H9 (cell line): ENCODE data around the gene TAOK3. TPM values are rescaled to one million over a fixed set of nuclear protein-coding genes. Genes with fewer than 3 reads are reported as not detected.

Experiments used
- DNase-seq: peaks from one replicate; pipeline ENCODE4 v3.0.0-alpha.2; 2017
- H2AFZ ChIP-seq: one replicate; pipeline ENCODE4 v1.6.1; 2013; ENCODE audit warnings: mild to moderate bottlenecking, low read length, control low read depth, moderate library complexity
- H2AK5ac ChIP-seq: 2 replicates; pipeline ENCODE4 v1.6.1; 2013; ENCODE audit warnings: low read length, control low read depth, mixed read lengths; ENCODE audit not compliant: insufficient read length
- H2BK120ac ChIP-seq: one replicate; pipeline ENCODE4 v1.6.1; 2013; ENCODE audit warnings: low read depth, mild to moderate bottlenecking, low read length, control low read depth, inconsistent platforms; ENCODE audit not compliant: poor library complexity, severe bottlenecking
- H2BK12ac ChIP-seq: 2 replicates; pipeline ENCODE4 v1.6.1; 2013; ENCODE audit warnings: low read length, control low read depth, mixed read lengths, low read depth; ENCODE audit not compliant: insufficient read length
- H2BK15ac ChIP-seq: 2 replicates; pipeline ENCODE4 v1.6.1; 2013; ENCODE audit warnings: low read depth, low read length, control low read depth
- H2BK20ac ChIP-seq: one replicate; pipeline ENCODE4 v1.6.1; 2013; ENCODE audit warnings: low read depth, mild to moderate bottlenecking, low read length, control low read depth, inconsistent platforms; ENCODE audit not compliant: poor library complexity, severe bottlenecking
- H2BK5ac ChIP-seq: 2 replicates; pipeline ENCODE4 v1.6.1; 2013; ENCODE audit warnings: low read length, control low read depth, mixed read lengths; ENCODE audit not compliant: insufficient read length
- H3K14ac ChIP-seq: 2 replicates; pipeline ENCODE4 v1.6.1; 2013; ENCODE audit warnings: low read length, control low read depth; ENCODE audit not compliant: insufficient read depth
- H3K18ac ChIP-seq: 2 replicates; pipeline ENCODE4 v1.6.1; 2013; ENCODE audit warnings: low read depth, mild to moderate bottlenecking, mixed read lengths, low read length, control low read depth; ENCODE audit not compliant: insufficient read length
- H3K23ac ChIP-seq: 2 replicates; pipeline ENCODE4 v1.6.1; 2013; ENCODE audit warnings: low read length, control low read depth, mixed read lengths, low read depth; ENCODE audit not compliant: insufficient read length
- H3K23me2 ChIP-seq: 2 replicates; pipeline ENCODE4 v1.6.1; 2013; ENCODE audit warnings: low read depth, mild to moderate bottlenecking, mixed read lengths, low read length, control low read depth; ENCODE audit not compliant: insufficient read length, poor library complexity, severe bottlenecking
- H3K27ac ChIP-seq: 2 replicates; pipeline ENCODE4 v1.5.1; 2013; ENCODE audit warnings: low read length, control low read depth, mixed read lengths, low read depth; ENCODE audit not compliant: insufficient read length
- H3K27me3 ChIP-seq: 2 replicates; pipeline ENCODE4 v1.6.1; 2013; ENCODE audit warnings: low read length, control low read depth, inconsistent platforms; ENCODE audit not compliant: insufficient read depth
- H3K4ac ChIP-seq: 2 replicates; pipeline ENCODE4 v1.6.1; 2013; ENCODE audit warnings: low read depth, mild to moderate bottlenecking, control low read depth, inconsistent platforms, low read length, moderate library complexity
- H3K4me1 ChIP-seq: 2 replicates; pipeline ENCODE4 v1.6.1; 2013; ENCODE audit warnings: low read length, control low read depth, inconsistent platforms; ENCODE audit not compliant: insufficient read depth
- H3K4me2 ChIP-seq: 2 replicates; pipeline ENCODE4 v1.6.1; 2013; ENCODE audit warnings: low read length, control low read depth, mixed read lengths; ENCODE audit not compliant: insufficient read length, insufficient read depth
- H3K56ac ChIP-seq: 2 replicates; pipeline ENCODE4 v1.6.1; 2013; ENCODE audit warnings: low read depth, mild to moderate bottlenecking, mixed read lengths, low read length, control low read depth; ENCODE audit not compliant: insufficient read length
- H3K79me1 ChIP-seq: 2 replicates; pipeline ENCODE4 v1.6.1; 2013; ENCODE audit warnings: low read depth, mild to moderate bottlenecking, moderate library complexity, low read length, control low read depth, inconsistent platforms; ENCODE audit not compliant: insufficient read depth, poor library complexity, severe bottlenecking
- H3K79me2 ChIP-seq: 2 replicates; pipeline ENCODE4 v1.6.1; 2013; ENCODE audit warnings: low read length, control low read depth, inconsistent platforms; ENCODE audit not compliant: insufficient read depth
- H3K9ac ChIP-seq: 2 replicates; pipeline ENCODE4 v1.6.1; 2013; ENCODE audit warnings: low read length, control low read depth, mixed read lengths; ENCODE audit not compliant: insufficient read length; ENCODE audit errors: extremely low read depth
- H3K9me3 ChIP-seq: one replicate; pipeline ENCODE4 v1.6.1; 2013; ENCODE audit warnings: low read depth, low read length, inconsistent platforms; ENCODE audit not compliant: control insufficient read depth
- H3T11ph ChIP-seq: one replicate; pipeline ENCODE4 v1.6.1; 2013; ENCODE audit warnings: mild to moderate bottlenecking, low read length, control low read depth, inconsistent platforms
- H4K20me1 ChIP-seq: one replicate; pipeline ENCODE4 v1.6.1; 2013; ENCODE audit not compliant: control insufficient read depth, insufficient read length, insufficient read depth
- H4K5ac ChIP-seq: 2 replicates; pipeline ENCODE4 v1.6.1; 2013; ENCODE audit warnings: low read depth, mild to moderate bottlenecking, mixed read lengths, low read length, control low read depth; ENCODE audit not compliant: insufficient read length
- H4K8ac ChIP-seq: replicated peaks from 2 replicates; pipeline ENCODE4 v1.6.1; 2013; ENCODE audit warnings: low read length, control low read depth, mixed read lengths, low read depth; ENCODE audit not compliant: insufficient read length
- H4K91ac ChIP-seq: 2 replicates; pipeline ENCODE4 v1.6.1; 2013; ENCODE audit warnings: low read depth, mild to moderate bottlenecking, moderate library complexity, mixed read lengths, low read length, control low read depth; ENCODE audit not compliant: insufficient read length
- H3K27ac Mint-ChIP-seq, 3 experiments: 2 replicates in 2 of 3; 3 replicates in 1 of 3; pipeline ENCODE4 v1.8.0; 2020 to 2021; ENCODE audit warnings: mixed read lengths in 3 of 3, mild to moderate bottlenecking in 1 of 3, moderate library complexity in 1 of 3
- H3K27me3 Mint-ChIP-seq: 2 replicates; pipeline ENCODE4 v1.8.0; 2021; ENCODE audit warnings: low read depth, mild to moderate bottlenecking, moderate library complexity, mixed read lengths
- H3K36me3 Mint-ChIP-seq, 3 experiments: 2 replicates in 2 of 3; 3 replicates in 1 of 3; pipeline ENCODE4 v1.8.0; 2020 to 2021; ENCODE audit warnings: low read depth in 3 of 3, mixed read lengths in 3 of 3; ENCODE audit not compliant: insufficient read depth in 1 of 3
- H3K4me1 Mint-ChIP-seq, 2 experiments: 2 replicates each; pipeline ENCODE4 v1.8.0; 2020; ENCODE audit warnings: mixed read lengths in 2 of 2
- H3K4me3 Mint-ChIP-seq, 2 experiments: 2 replicates in 1 of 2; 3 replicates in 1 of 2; pipeline ENCODE4 v1.8.0; 2020 to 2021; ENCODE audit warnings: mild to moderate bottlenecking in 2 of 2, mixed read lengths in 2 of 2, moderate library complexity in 1 of 2
- H3K9me3 Mint-ChIP-seq, 2 experiments: 2 replicates in 1 of 2; 3 replicates in 1 of 2; pipeline ENCODE4 v1.8.0; 2020; ENCODE audit warnings: mild to moderate bottlenecking in 2 of 2, mixed read lengths in 2 of 2, moderate library complexity in 1 of 2
- WGBS: extraction: QIAGEN DNeasy Blood & Tissue Kit; methylation state at CpG from one replicate; pipeline ENCODE4 v1.1.7; 2013; ENCODE audit warnings: missing lambda C conversion rate, low lambda C conversion rate, mixed read lengths; ENCODE audit not compliant: insufficient read length; ENCODE audit errors: extremely low coverage; 5-methylcytosine and 5-hydroxymethylcytosine counted together
- total RNA-seq: library from RNA; stranded (reverse); gene quantifications from 2 replicates; pipeline ENCODE4 v1.2.1, GENCODE V29; 2021
- TF ChIP-seq, protein P1 (sequence below): fragments of 200-600 bp; sonication (generic); conservative IDR thresholded peaks from 3 replicates; pipeline ENCODE4 v1.8.0; 2021; ENCODE audit warnings: antibody characterized with exemption, mild to moderate bottlenecking

Gene TAOK3
- total RNA-seq, 1 experiment from 2014 or later, result 5.2 TPM

DNA sequence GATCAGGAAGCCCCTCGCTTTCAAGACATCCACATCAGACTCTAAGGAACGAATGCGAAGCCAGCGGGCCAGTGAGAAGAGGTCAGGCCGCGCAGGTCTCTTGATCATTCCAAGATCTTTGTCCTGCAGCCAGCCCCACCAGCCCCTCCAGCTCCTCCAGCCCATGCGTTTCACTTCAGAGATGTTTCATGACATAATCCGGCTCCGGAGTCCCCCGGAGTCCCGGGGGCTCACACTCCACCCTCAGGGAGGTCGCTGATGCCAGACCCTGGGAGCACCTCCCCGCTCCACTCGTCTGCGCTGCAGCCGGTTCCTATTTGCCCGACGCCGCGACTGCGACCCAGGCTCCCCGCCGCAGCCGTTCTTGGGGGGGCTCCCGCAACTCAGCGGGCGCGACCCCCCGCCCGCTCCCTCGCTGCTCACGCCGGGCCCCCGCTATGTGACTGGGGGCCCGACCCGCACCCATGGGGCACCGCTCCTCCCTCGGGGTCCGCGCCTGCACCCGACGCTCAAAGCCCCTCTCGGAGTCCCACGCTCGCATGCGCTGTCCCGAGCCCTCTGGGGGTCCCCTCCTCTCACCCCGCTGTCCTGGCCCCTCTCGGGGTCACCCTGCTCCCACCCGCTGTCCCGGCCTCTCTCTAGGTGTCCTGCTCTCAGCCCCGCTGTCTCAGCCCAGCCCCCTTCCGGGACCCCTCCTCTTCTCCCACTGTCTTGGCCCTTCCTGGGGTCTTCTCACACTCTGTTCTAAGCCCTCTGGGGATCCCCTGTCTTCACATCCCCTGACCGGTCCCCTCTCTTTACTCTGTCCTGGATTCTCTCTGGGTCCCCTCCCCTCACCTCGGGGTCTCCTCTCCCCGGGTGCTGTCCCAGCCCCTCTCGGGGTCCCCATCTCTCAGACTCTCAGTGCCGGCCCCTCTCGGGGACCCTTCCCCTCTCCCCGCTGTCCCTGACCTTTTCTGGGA is 1.1 kb downstream of the TAOK3 start:
- Histone ChIP-seq H3K9ac (no peak overlapping the region), H3T11ph (no peak overlapping the region), H3K27ac (no peak overlapping the region), H4K20me1 (no peaks in the 10 kb centered on the region), H2BK5ac (no peak overlapping the region), H2BK15ac (no peak overlapping the region), H4K5ac (no peak overlapping the region), H3K4me2 (peak overlapping the region; percentile 58), H3K4ac (no peak overlapping the region), H3K9me3 (no peaks in the 10 kb centered on the region), H2BK120ac (no peak overlapping the region), H2AK5ac (no peak overlapping the region), H3K79me1 (no peaks in the 10 kb centered on the region), H3K23ac (no peak overlapping the region), H3K56ac (no peak overlapping the region), H2BK20ac (no peak overlapping the region), H4K8ac (no peak overlapping the region), H3K27me3 (no peaks in the 10 kb centered on the region), H3K4me1 (no peaks in the 10 kb centered on the region), H3K79me2 (no peaks in the 10 kb centered on the region), H2BK12ac (no peak overlapping the region), H3K23me2 (peaks cover 27% of the 10 kb centered on the region), H2AFZ (peak overlapping the region; percentile 33), H4K91ac (no peak overlapping the region), H3K18ac (no peak overlapping the region), H3K14ac (no peak overlapping the region)
- Mint-ChIP-seq H3K4me1 (peaks cover 30 to 33% of the 10 kb centered on the region in 2 experiments), H3K36me3 (no peaks in the 10 kb centered on the region; a peak in 1 of 7 replicates), H3K9me3 (no peaks in the 10 kb centered on the region), H3K4me3 (peak overlapping the region; percentile 86 to 97), H3K27me3 (peaks cover 29% of the 10 kb centered on the region), H3K27ac (no peak overlapping the region)
- TF ChIP-seq, protein P1, sequence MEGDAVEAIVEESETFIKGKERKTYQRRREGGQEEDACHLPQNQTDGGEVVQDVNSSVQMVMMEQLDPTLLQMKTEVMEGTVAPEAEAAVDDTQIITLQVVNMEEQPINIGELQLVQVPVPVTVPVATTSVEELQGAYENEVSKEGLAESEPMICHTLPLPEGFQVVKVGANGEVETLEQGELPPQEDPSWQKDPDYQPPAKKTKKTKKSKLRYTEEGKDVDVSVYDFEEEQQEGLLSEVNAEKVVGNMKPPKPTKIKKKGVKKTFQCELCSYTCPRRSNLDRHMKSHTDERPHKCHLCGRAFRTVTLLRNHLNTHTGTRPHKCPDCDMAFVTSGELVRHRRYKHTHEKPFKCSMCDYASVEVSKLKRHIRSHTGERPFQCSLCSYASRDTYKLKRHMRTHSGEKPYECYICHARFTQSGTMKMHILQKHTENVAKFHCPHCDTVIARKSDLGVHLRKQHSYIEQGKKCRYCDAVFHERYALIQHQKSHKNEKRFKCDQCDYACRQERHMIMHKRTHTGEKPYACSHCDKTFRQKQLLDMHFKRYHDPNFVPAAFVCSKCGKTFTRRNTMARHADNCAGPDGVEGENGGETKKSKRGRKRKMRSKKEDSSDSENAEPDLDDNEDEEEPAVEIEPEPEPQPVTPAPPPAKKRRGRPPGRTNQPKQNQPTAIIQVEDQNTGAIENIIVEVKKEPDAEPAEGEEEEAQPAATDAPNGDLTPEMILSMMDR, result no peak
- no CpG with 5 or more reads among the region's 60 CpGs for WGBS
- peak; percentile 37 for DNase-seq
